Hepatocyte (in vitro differentiated cells): ENCODE data around the gene DNAH9.

Experiments
- CTCF ChIP-seq: fragments of 200-600 bp; sonication (generic); IDR thresholded peaks from 2 replicates; pipeline ENCODE4 v1.5.1; 2016; ENCODE audit warnings: antibody characterized with exemption, mild to moderate bottlenecking; ENCODE audit not compliant: poor library complexity
- EZH2phosphoT487 ChIP-seq: fragments of 200-600 bp; sonication (generic); IDR thresholded peaks from one replicate; pipeline ENCODE4 v1.6.1; 2018; ENCODE audit warnings: antibody characterized with exemption, mild to moderate bottlenecking, low read depth, moderate library complexity; ENCODE audit not compliant: unreplicated experiment, severe bottlenecking

DNA sequence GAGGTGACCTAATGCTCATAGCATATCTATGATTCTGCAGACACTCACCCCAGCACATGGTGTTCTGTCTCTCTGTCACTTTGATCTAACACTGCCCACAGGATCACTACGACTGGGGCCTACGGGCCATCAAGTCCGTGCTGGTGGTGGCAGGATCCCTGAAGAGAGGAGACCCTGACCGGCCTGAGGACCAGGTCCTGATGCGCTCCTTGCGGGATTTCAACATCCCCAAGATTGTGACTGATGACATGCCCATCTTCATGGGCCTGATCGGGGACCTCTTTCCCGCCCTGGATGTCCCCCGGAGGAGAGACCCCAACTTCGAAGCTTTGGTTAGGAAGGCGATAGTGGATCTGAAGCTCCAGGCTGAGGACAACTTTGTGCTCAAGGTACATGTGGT is 146.4 kb downstream of the DNAH9 start:
- TF ChIP-seq CTCF (no peak), EZH2phosphoT487 (no peak)
